ENCODE data around the gene MYT1. TPM values are rescaled to one million over a fixed set of nuclear protein-coding genes. Genes with fewer than 3 reads are reported as not detected.

The MYT1 gene
- total RNA-seq, 1 donor from 2014 or later, result 0.12 TPM

GRCh38 chr20:64196847-64197306 is 32.6 kb downstream of the MYT1 start:
- H3K36me3 ChIP-seq, result no peaks in the 10 kb centered on the region
- H3K4me1 ChIP-seq, result no peaks in the 10 kb centered on the region
- no peak overlapping the region for H3K4me3 ChIP-seq
- peaks cover 4% of the 10 kb centered on the region for H3K27me3 ChIP-seq
- TF ChIP-seq CTCF (IDR thresholded peaks at IDR 0.05), result no peak
- DNase-seq (no peak), ATAC-seq (no peak)
- no peaks in the 10 kb centered on the region for H3K9me3 ChIP-seq
- no peak overlapping the region for H3K27ac ChIP-seq
- intact Hi-C loops (cut with DNase I), result no loop called here

GRCh38 chr20:64198347-64198746 is 34.1 kb downstream of the MYT1 start:
- H3K4me3 ChIP-seq, result no peak overlapping the region
- H3K4me1 ChIP-seq, result no peaks in the 10 kb centered on the region
- H3K27ac ChIP-seq, result no peak overlapping the region
- TF ChIP-seq CTCF (IDR thresholded peaks at IDR 0.05), result no peak
- intact Hi-C loops (cut with DNase I), result no loop called here
- peaks cover 8% of the 10 kb centered on the region for H3K27me3 ChIP-seq
- no peaks in the 10 kb centered on the region for H3K9me3 ChIP-seq
- ATAC-seq (no peak), DNase-seq (no peak)
- H3K36me3 ChIP-seq, result no peaks in the 10 kb centered on the region

GRCh38 chr20:64199395-64199794 is 35.1 kb downstream of the MYT1 start:
- Histone ChIP-seq H3K27me3 (peaks cover 8% of the 10 kb centered on the region), H3K27ac (no peak overlapping the region), H3K4me1 (no peaks in the 10 kb centered on the region), H3K9me3 (no peaks in the 10 kb centered on the region), H3K4me3 (no peak overlapping the region), H3K36me3 (no peaks in the 10 kb centered on the region)
- no peak for ATAC-seq
- TF ChIP-seq CTCF (IDR thresholded peaks at IDR 0.05), result no peak
- intact Hi-C loops (cut with DNase I), result no loop called here
- no peak for DNase-seq

- H3K4me1 ChIP-seq, result no peaks in the 10 kb centered on the region
- H3K36me3 ChIP-seq, result no peaks in the 10 kb centered on the region
- no peak for TF ChIP-seq CTCF (IDR thresholded peaks at IDR 0.05)
- ATAC-seq (no peak), DNase-seq (no peak)
- no peaks in the 10 kb centered on the region for H3K9me3 ChIP-seq
- H3K27me3 ChIP-seq, result peaks cover 8% of the 10 kb centered on the region
- H3K4me3 ChIP-seq, result no peak overlapping the region
- intact Hi-C loops (cut with DNase I), result no loop called here
- H3K27ac ChIP-seq, result no peak overlapping the region
Measured at GRCh38 chr20:64200740-64201139, 36.5 kb downstream of the MYT1 start.

- DNase-seq (no peak), ATAC-seq (no peak)
- Histone ChIP-seq H3K27ac (no peak overlapping the region), H3K4me3 (no peak overlapping the region), H3K9me3 (no peaks in the 10 kb centered on the region), H3K36me3 (no peaks in the 10 kb centered on the region), H3K27me3 (peaks cover 4% of the 10 kb centered on the region), H3K4me1 (no peaks in the 10 kb centered on the region)
- TF ChIP-seq CTCF (IDR thresholded peaks at IDR 0.05), result no peak
- intact Hi-C loops (cut with DNase I), result no loop called here
Measured at GRCh38 chr20:64201653-64202052, 37.4 kb downstream of the MYT1 start.
